ENCODE measurements around the gene G6PC3.
"Not testable (repeated sequence)": the region's sequence is repeated elsewhere in the genome, so short reads cannot be mapped to it uniquely, and the experiment has no call there.

G6PC3 gene
- long read RNA-seq, donor 1, transcript G6PC3-203 (1 exons, 3,027 nt): minor isoform, 6 of 49 reads
- long read RNA-seq, donor 1, transcript G6PC3-201 (6 exons, 1,533 nt): major isoform, 36 of 49 reads
- long read RNA-seq, donor 1, partial matches to known transcripts: 5 of 49 reads
- long read RNA-seq, donor 1, other reads (novel, unspliced or antisense): 0 of 49 reads
- long read RNA-seq, donor 2, transcript G6PC3-201 (6 exons, 1,533 nt): major isoform, 18 of 27 reads
- long read RNA-seq, donor 2, partial matches to known transcripts: 6 of 27 reads
- long read RNA-seq, donor 2, other reads (novel, unspliced or antisense): 0 of 27 reads
- long read RNA-seq, donor 3, transcript G6PC3-201 (6 exons, 1,533 nt): major isoform, 20 of 30 reads
- long read RNA-seq, donor 3, partial matches to known transcripts: 8 of 30 reads
- long read RNA-seq, donor 3, other reads (novel, unspliced or antisense): 0 of 30 reads
- long read RNA-seq, donor 4, transcript G6PC3-203 (1 exons, 3,027 nt): minor isoform, 5 of 42 reads
- long read RNA-seq, donor 4, transcript G6PC3-201 (6 exons, 1,533 nt): major isoform, 34 of 42 reads
- long read RNA-seq, donor 4, partial matches to known transcripts: 0 of 42 reads
- long read RNA-seq, donor 4, other reads (novel, unspliced or antisense): 0 of 42 reads
- long read RNA-seq, donor 5, transcript G6PC3-203 (1 exons, 3,027 nt): minor isoform, 5 of 64 reads
- long read RNA-seq, donor 5, transcript G6PC3-201 (6 exons, 1,533 nt): major isoform, 46 of 64 reads
- long read RNA-seq, donor 5, partial matches to known transcripts: 12 of 64 reads
- long read RNA-seq, donor 5, other reads (novel, unspliced or antisense): 0 of 64 reads
- long read RNA-seq, donor 6, transcript G6PC3-201 (6 exons, 1,533 nt): major isoform, 48 of 59 reads
- long read RNA-seq, donor 6, partial matches to known transcripts: 7 of 59 reads
- long read RNA-seq, donor 6, other reads (novel, unspliced or antisense): 0 of 59 reads
- long read RNA-seq, donor 7: 0 reads
- long read RNA-seq, donor 8, transcript G6PC3-201 (6 exons, 1,533 nt): major isoform, 30 of 34 reads
- long read RNA-seq, donor 8, partial matches to known transcripts: 0 of 34 reads
- long read RNA-seq, donor 8, other reads (novel, unspliced or antisense): 0 of 34 reads

DNA sequence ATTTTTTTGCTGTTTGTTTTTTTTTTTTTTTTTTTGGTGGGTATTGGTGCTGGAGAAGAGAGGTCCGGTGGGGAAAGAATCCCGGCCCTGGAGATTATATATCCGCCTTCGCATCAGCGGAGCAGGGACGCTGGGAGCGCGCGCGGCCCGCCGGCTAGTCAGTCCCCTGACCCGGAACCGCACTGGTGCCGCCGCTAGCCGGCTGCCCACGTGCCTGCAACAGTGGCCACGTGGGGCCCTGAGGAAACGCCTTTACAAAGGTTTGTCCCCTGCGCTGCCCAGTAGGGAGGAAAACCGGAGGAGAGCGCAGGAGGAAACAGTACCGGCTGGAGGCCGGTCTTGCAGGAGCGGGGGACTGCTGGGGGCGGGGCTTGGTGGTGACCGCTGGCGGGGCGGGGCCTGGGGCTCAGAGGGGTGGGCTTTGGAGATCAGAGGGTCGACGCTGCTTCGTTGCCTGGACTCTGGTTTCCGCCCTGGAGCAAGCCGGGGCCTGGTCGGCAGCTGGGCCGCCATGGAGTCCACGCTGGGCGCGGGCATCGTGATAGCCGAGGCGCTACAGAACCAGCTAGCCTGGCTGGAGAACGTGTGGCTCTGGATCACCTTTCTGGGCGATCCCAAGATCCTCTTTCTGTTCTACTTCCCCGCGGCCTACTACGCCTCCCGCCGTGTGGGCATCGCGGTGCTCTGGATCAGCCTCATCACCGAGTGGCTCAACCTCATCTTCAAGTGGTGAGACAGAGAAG, at the start of gene G6PC3:
G6PC3 (plus strand) TSS at position 281 of the 743 bp plus-strand sequence; CDS start at position 512, 231 bp downstream.
- peak; percentile 89 for DNase-seq

DNA sequence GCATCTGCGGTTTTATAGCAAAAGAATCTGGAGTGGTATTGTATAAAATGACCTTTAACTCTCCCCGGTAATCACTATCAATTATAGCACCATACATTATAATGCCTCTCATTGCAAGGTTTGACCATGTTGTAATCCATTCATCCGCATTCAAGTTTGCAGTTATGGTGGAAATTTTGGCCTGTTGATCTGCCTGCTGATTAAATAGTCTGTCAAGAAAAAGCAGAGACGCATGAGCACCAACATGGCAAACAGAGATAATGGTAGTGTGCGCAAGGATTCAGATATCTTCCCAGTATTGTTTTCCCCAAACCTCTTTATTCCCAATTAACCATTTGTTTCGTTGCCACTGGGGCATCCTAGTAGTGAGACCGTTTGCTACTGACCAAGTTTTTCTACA, 49.3 kb upstream of the G6PC3 start:
- not testable (repeated sequence) for DNase-seq

- no peak for DNase-seq
Measured at GRCh38 chr17:44022246-44022645, 48.3 kb upstream of the G6PC3 start.

DNA sequence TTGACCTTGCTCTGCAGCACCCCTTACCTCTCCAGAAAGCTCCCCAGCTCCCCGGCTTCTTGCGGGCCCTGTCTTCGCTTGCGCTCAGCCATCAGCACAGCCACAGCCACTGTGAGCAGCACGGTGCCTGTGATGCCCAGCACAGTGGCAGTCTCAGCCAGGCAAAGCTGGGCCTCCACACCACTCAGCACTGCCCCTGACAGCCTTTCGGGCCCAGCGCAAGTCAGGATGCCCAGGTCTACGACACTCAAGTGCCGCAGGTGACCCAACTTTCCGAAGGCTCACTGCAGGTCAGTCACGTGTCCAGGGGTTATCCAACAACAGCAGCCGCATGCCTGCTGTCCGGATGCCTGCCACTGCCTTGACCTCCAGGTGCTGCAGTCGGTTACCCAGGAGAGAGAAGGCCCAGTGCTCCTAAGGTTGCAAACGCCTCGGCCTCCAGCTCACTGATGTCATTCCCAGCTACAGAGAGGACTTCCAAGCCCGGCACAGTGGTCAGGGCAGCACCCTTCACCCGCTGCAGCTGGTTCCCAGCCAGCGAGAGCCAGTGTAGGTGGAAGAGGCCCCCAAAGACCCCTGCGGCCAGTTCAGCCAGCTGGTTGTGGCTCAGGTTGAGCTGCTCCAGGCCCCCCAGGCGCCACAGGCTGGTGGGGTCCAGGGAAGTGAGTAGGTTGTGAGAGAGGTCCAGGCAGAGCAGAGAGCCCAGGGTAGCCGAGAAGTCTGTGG, 46.8 kb upstream of the G6PC3 start:
- no peak for DNase-seq

DNA sequence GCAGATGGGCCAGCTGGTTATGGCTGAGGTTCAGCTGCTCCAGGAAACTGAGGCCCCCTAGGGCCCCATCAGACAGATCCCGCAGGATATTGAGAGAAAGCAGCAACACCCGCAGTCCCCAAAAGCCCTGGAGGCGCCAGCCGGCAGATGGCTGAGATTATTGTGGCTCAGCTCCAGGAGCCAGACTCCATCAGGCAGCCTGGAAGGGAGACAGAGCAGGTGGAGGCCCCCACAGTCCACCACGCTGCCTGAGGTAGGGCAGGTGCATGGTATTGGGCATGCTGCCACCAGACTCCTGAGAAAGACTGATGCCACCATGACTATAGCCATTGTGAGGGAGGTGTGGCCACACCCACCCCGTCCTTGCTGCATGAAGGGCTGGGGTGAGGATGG, 46.3 kb upstream of the G6PC3 start:
- no peak for DNase-seq

DNA sequence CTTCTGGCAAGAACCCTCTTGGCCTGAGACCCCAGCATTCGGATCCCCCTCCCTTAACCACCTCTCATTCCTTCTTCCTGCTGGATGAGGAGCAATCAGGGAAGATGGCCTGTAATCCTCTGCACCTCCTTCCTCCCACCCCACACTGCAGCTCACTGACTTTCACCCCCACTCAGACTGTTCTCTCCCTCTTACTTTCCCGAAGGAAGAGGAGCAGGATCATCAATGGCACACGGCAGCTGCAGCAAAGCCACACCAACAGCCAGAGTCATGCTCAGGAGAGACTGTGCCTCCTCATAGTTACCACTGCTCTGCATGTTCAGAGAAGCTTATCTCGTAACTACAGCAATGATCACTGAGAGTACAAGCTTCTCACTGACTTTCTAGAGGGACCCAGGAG, 45.7 kb upstream of the G6PC3 start:
- no peak for DNase-seq

DNA sequence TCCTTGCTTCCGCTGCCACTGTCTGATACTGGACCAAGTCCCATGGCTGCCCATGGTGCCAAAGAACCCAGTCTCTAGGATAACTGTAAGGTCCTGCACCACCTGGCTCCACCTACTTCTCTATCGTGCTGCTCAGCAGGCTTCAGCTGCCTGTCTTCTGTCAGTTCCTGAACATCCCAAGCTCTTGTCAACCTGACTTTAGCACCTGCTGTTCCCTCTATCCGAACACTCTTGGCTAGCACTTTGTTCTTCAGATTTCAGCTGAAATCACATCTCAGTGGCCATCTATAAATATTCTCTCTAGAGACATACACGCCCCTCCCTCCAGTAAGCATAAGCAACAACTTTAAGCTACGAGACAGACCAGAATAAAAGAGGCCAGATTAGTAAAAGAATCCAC, 40.8 kb upstream of the G6PC3 start:
- DNase-seq: no peak

DNA sequence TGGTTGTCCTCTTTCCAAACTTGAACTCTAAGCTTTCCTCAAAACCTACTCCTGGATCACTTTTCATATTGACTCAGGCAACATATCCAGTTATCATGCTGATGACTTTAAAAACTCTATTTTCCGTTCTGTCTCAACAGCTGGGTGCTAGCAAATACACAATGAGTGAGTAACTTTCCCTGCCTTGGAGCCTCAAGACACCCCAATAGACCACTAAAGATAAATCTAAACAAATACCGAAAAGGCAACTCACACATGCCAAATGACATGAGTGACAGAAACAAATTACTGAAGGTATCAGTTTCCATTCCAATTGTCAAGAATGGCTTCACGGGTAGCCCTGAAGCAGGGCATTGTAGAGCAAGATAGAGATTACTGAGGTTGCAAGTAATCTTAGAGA, 40.1 kb upstream of the G6PC3 start:
- DNase-seq: no peak

DNA sequence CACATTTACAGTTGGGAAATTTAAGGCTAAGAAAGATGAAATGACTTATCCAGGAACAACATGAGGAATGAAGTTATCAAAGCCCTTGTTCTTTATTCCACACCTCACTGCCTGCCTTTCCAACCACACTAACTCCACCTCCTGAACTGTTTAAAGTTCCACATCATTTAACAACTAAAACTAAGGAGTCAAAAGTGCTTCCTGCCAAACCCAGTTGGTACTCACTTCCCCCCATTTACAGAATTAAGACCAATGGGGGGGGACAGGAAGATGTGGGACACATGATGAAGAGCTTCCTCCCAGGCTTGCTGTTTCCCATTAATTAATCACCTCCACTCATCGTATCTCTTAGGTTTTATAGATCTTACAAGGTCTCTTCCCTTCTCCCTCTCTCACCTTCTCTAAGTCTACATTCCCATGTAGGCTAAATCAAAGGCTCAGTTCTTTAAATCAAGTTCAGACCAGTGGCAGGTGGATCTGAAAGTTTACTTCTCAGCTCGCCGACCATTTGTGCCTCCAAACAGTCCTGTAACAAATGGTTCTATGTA, 36.6 kb upstream of the G6PC3 start:
- DNase-seq: no peak

GRCh38 chr17:44034688-44035087, 35.8 kb upstream of the G6PC3 start:
- DNase-seq: not testable (repeated sequence)

DNA sequence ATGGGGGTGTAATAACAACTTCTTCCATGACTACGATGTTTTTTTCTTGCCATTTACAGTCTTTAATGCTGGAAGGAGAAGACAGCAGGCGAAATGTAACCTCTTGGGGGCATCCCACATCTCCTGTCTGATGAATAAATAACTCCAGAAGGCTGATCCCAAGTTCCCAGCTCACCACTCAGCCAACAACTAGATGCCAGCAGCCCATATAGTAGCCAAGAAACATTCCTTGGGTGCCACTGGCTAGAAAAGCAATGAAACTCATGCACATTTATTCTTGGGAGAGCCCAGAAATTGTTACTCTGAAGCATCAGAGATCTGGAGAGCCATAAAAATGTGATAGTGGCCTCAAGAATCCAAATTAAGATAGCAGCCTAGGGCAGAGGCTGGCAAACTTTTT, 33.1 kb upstream of the G6PC3 start:
- DNase-seq: no peak

DNA sequence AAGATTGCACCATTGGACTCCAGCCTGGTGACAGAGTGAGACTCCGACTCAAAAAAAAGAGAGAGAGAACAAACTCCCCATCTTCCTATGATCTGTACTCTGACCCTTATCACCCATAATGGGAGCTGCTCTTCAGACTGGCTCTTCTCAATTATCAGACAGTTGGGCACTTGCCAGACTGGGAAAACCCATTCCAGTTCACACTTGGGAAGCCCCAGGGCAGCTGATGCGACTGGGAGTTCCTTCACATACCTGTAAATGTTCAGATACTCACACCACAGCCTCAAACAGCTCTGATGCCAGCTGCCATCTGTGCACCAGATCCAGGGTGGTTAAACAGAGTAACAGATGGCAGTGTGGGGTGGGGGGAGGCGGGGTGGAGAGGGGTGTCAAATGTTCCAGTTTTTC, 31.9 kb upstream of the G6PC3 start:
- no peak for DNase-seq

DNA sequence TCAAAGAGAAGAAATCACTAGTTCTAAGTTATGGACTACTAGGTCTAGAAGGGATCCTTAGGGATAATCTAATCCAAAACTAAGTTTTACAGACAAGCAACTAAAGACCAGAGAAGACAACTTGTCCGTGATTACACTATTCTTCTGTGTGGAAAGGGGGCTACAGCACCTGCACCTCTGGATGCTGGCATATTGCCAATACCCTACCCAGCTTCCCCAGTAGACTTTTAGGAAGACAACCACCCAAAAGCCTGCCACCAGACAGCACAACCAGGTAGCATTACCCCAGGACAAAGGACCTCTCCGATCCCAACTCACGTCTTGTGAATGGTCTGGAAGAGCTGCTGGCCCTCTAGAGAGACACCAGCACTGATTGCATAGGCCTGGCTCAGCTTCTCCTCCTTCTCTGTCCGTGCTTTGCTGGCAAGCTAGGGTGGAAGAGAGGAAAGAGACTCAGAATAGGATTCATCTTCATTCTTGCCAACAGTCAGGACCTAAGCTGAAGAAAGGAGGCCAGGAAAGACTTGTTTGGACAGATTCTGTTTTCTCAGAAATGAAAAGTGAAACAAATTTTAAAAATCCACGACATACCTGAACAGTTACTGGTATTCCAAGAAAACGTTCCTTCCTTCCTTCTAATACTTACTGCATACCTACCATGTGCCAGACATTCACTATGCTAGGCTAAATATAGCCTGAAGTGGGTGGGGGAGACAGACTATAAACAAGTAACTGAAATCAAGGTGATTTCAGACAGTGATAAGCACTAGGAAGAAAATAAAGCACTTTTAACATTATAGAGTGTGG, 30.5 kb upstream of the G6PC3 start:
- no peak for DNase-seq

- no peak for DNase-seq
Measured at GRCh38 chr17:44043272-44043696, 27.3 kb upstream of the G6PC3 start.

DNA sequence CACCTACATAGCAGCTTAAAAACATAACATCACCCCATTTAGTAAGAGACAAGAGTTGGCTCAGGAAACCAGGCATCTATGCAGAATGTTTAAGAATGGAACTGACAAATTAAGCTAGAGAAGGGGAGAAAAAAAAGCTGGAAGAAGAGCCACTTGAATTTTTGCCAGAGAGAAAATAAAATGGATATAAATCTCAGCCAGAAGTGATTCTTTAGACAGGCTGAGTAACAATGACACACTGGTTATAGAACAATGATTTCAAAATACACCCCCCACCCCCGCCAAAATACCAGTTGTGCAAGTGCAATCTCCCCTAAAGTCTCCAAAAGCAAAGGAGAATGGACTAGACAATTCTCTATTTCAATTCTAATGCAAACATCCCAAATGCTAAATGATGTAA, 26.5 kb upstream of the G6PC3 start:
- no peak for DNase-seq

DNA sequence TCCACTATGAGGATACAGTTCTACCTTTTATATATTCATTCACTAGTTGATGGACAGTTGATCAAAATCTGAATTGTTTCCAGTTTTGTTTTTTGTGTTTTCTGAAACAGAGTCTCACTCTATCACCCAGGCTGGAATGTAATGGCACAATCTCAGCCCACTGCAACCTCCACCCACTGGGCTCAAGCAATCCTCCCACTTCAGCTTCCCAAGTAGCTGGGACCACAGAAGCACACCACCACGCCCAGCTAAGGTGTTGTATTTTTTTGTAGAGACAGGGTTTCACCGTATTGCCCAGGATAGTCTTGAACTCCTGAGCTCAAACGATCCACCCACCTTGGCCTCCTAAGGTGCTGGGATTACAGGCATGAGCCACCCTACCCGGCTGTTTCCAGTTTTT, 25.0 kb upstream of the G6PC3 start:
- no peak for DNase-seq

GRCh38 chr17:44046893-44047292, 23.6 kb upstream of the G6PC3 start:
- not testable (repeated sequence) for DNase-seq

DNA sequence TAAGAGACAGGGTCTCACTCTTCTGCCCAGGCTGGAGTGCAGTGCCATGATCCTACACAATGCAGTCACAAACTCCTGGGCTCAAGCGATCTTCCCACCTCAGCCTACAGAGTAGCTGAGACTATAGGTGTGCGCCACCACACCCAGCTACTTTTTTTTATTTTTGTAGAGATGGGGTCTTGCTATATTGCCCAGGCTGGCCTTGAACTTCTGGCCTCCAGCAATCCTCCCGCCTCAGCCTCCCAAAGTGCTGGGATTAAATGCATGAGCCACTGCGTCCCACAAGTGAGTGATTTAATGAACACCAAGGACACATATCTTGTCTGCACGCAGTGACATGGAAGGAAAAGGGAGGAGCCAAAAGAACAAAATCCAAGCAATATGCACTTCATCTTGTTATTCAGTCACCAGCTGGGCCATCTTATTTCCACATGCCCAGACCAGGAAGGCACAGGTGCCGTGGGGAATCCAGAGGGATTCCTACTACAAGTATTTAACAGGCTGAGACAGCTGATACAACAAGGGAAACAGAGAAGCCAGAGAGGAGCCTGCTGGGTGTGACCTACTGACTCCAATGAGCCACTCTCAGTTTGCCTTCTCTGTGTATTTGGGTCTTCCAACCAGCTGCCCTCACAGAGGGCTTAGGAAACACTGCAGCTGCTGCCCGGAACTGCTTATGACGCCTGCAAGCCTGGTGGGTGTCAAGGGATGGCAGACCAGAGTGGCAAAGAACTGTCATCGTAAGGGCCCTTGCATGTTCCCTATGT, 21.1 kb upstream of the G6PC3 start:
- no peak for DNase-seq

DNA sequence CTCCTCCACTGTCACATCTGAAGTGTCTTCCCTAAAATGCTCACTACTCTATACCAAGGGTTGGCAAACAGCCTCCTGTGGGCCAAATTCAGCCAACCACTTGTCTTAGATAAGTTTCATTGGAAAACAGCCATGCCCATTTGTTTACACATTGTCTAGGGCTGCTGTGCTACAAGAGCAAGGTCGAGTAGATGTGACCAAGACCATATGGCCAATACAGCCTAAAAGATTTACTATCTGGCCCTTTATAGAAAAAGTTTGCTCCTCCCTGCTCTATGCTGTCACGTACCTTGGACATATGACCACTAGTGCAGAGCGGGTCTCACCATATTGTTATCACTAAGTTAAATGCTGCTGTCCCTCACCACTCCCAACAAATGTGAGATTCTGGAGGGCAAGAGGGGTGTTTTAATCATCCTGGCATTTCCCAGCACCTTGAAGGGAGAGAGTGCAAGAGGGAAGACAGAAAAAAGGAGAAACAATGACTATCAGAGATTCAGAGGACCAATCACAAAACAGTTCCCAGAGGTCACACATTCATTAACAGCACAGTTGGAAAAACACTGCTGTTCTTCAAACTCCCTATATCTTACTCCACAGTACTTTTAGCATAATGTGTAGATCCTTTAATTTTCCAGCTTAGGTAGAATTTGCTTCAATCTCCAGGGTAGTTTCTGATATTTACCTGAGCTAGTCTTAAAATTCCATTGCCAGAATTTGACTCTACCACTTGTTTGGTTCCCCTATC, 17.2 kb upstream of the G6PC3 start:
- DNase-seq: no peak

Data from right kidney (tissue), 9 donors.